IPS-18c (cell line): ENCODE measurements around the gene HMX3.
A peak's percentile ranks its signal among the peaks of the same experiment; 100 is the strongest.

Source experiments
- H3K4me3 ChIP-seq: 2 replicates; pipeline ENCODE4 v1.7.0; 2013; ENCODE audit warnings: low read depth, mild to moderate bottlenecking, low read length, moderate library complexity; ENCODE audit not compliant: insufficient read depth
- H3K9me3 ChIP-seq: one replicate; pipeline ENCODE4 v1.6.1; 2013; ENCODE audit warnings: mild to moderate bottlenecking, low read length, moderate library complexity; ENCODE audit not compliant: control insufficient read depth, insufficient read depth

HMX3 gene

GRCh38 chr10:123132576-123133477 is 2.9 kb upstream of the HMX3 start:
- peak overlapping the region; percentile 34; the same call in 1 of the 2 replicates for H3K4me3 ChIP-seq
- no peaks in the 10 kb centered on the region for H3K9me3 ChIP-seq

GRCh38 chr10:123133541-123134342 is 2.0 kb upstream of the HMX3 start:
- peak overlapping the region; percentile 31 for H3K4me3 ChIP-seq
- no peaks in the 10 kb centered on the region for H3K9me3 ChIP-seq

- H3K4me3 ChIP-seq = peak overlapping the region; percentile 46
These were observed 1.3 kb upstream of the HMX3 start for GRCh38 chr10:123134343-123134914.

GRCh38 chr10:123134915-123135414 is 805 bp upstream of the HMX3 start:
- no peaks in the 10 kb centered on the region for H3K9me3 ChIP-seq
- H3K4me3 ChIP-seq = peak overlapping the region; percentile 46

More at GRCh38 chr10:123134343-123134914, 1.3 kb upstream of the HMX3 start:
- no peaks in the 10 kb centered on the region for H3K9me3 ChIP-seq

- Histone ChIP-seq H3K4me3 (peak overlapping the region; percentile 46; the same call in 1 of the 2 replicates), H3K9me3 (no peaks in the 10 kb centered on the region)
These were observed 543 bp downstream of the HMX3 start for GRCh38 chr10:123136221-123136805.

GRCh38 chr10:123136806-123137642 is 1.3 kb downstream of the HMX3 start:
- no peaks in the 10 kb centered on the region for H3K9me3 ChIP-seq
- peak overlapping the region; percentile 46 for H3K4me3 ChIP-seq

- no peaks in the 10 kb centered on the region for H3K9me3 ChIP-seq
- no peak overlapping the region for H3K4me3 ChIP-seq
These were observed 3.4 kb downstream of the HMX3 start for GRCh38 chr10:123139165-123139520.

- Histone ChIP-seq H3K9me3 (no peaks in the 10 kb centered on the region), H3K4me3 (peak overlapping the region; percentile 26; the same call in 1 of the 2 replicates)
These were observed 3.9 kb downstream of the HMX3 start for GRCh38 chr10:123139521-123140163.

GRCh38 chr10:123140164-123140982 is 4.6 kb downstream of the HMX3 start:
- Histone ChIP-seq H3K9me3 (no peaks in the 10 kb centered on the region), H3K4me3 (peak overlapping the region; percentile 26; the same call in 1 of the 2 replicates)

GRCh38 chr10:123140983-123141390 is 5.2 kb downstream of the HMX3 start:
- Histone ChIP-seq H3K4me3 (no peak overlapping the region), H3K9me3 (no peaks in the 10 kb centered on the region)

GRCh38 chr10:123141791-123142700 is 6.3 kb downstream of the HMX3 start:
- H3K9me3 ChIP-seq = no peaks in the 10 kb centered on the region
- no peak overlapping the region; the same call in 1 of the 2 replicates for H3K4me3 ChIP-seq

GRCh38 chr10:123142701-123143161 is 7.0 kb downstream of the HMX3 start:
- H3K9me3 ChIP-seq = peaks cover 2% of the 10 kb centered on the region
- no peak overlapping the region; the same call in 1 of the 2 replicates for H3K4me3 ChIP-seq

- H3K4me3 ChIP-seq = no peak overlapping the region
These were observed 7.5 kb downstream of the HMX3 start for GRCh38 chr10:123143162-123143824.

GRCh38 chr10:123143825-123144168 is 8.0 kb downstream of the HMX3 start:
- Histone ChIP-seq H3K4me3 (no peak overlapping the region), H3K9me3 (peaks cover 2% of the 10 kb centered on the region)

More at GRCh38 chr10:123143162-123143824, 7.5 kb downstream of the HMX3 start:
- peaks cover 2% of the 10 kb centered on the region for H3K9me3 ChIP-seq
